Measurements from ENCODE around the gene CKM. TPM values are rescaled to one million over a fixed set of nuclear protein-coding genes. Genes with fewer than 3 reads are reported as not detected.

CKM gene
- total RNA-seq, 4 donors from 2014 or later: 0.66 to 1.4 (median 1.1) TPM; not detected in 1

- peak overlapping the region in 1 of 4 donors; percentile 53 for H3K27ac ChIP-seq (replicated peaks in 1 of 4)
- H3K4me1 ChIP-seq: peaks cover 0 to 11% (median 10%) of the 10 kb centered on the region in 4 donors
- 76% methylated on average over 12 of the region's 12 CpGs for WGBS
- DNase-seq (ENCODE audit: extremely low spot score): no peak
- H3K36me3 ChIP-seq: peaks cover 5 to 96% (median 51%) of the 10 kb centered on the region in 4 donors
- peaks cover 0 to 15% (median 3%) of the 10 kb centered on the region in 4 donors for H3K9me3 ChIP-seq
- no peaks in the 10 kb centered on the region for H3K27me3 ChIP-seq
- TF ChIP-seq EP300 (IDR thresholded peaks at IDR 0.05) (no peak), POLR2AphosphoS5 (IDR thresholded peaks at IDR 0.05) (peak in 1 of 2 donors; percentile 53)
- no peak overlapping the region for H3K4me3 ChIP-seq
- intact Hi-C loops (cut with DNase I): no loop called here
Measured at GRCh38 chr19:45294291-45295029, 28.2 kb downstream of the CKM start.

- Histone ChIP-seq H3K36me3 (peaks cover 8 to 96% (median 50%) of the 10 kb centered on the region in 4 donors), H3K27ac (replicated peaks in 1 of 4) (no peak overlapping the region), H3K27me3 (no peaks in the 10 kb centered on the region), H3K9me3 (peaks cover 0 to 15% (median 3%) of the 10 kb centered on the region in 4 donors), H3K4me1 (peaks cover 0 to 11% (median 10%) of the 10 kb centered on the region in 4 donors), H3K4me3 (no peak overlapping the region)
- DNase-seq (ENCODE audit: extremely low spot score): no peak
- 91% methylated on average over 4 of the region's 4 CpGs for whole genome bisulfite sequencing
- TF ChIP-seq POLR2AphosphoS5 (IDR thresholded peaks at IDR 0.05) (no peak), CTCF (IDR thresholded peaks at IDR 0.05) (no peak), POLR2A (IDR thresholded peaks at IDR 0.05; ENCODE audit: low read depth) (no peak), EP300 (IDR thresholded peaks at IDR 0.05) (no peak)
- intact Hi-C loops (cut with DNase I): no loop called here
Measured at GRCh38 chr19:45293682-45294081, 29.0 kb downstream of the CKM start.

- intact Hi-C loops (cut with DNase I): no loop called here
- Histone ChIP-seq H3K4me1 (peaks cover 0 to 11% (median 10%) of the 10 kb centered on the region in 4 donors), H3K4me3 (no peak overlapping the region)
Measured at GRCh38 chr19:45291834-45292233, 30.8 kb downstream of the CKM start.

GRCh38 chr19:45290381-45290931, 32.2 kb downstream of the CKM start:
- WGBS: 100% methylated on average over 4 of the region's 6 CpGs
- Histone ChIP-seq H3K4me3 (no peak overlapping the region), H3K9me3 (peaks cover 0 to 15% (median 3%) of the 10 kb centered on the region in 4 donors), H3K36me3 (peaks cover 18 to 98% (median 48%) of the 10 kb centered on the region in 4 donors), H3K27me3 (no peaks in the 10 kb centered on the region), H3K4me1 (peaks cover 0 to 11% (median 10%) of the 10 kb centered on the region in 4 donors), H3K27ac (replicated peaks in 1 of 4) (no peak overlapping the region)
- no peak for DNase-seq (ENCODE audit: extremely low spot score)
- no peak for TF ChIP-seq POLR2A (IDR thresholded peaks at IDR 0.05; ENCODE audit: low read depth)
- no peak for TF ChIP-seq EP300 (IDR thresholded peaks at IDR 0.05)
- TF ChIP-seq CTCF (IDR thresholded peaks at IDR 0.05): no peak
- TF ChIP-seq POLR2AphosphoS5 (IDR thresholded peaks at IDR 0.05): no peak
- intact Hi-C loops (cut with DNase I): no loop called here

More at GRCh38 chr19:45291834-45292233, 30.8 kb downstream of the CKM start:
- peaks cover 0 to 15% (median 3%) of the 10 kb centered on the region in 4 donors for H3K9me3 ChIP-seq
- WGBS: 100% methylated on average over 1 of the region's 1 CpG
- H3K27me3 ChIP-seq: no peaks in the 10 kb centered on the region
- TF ChIP-seq POLR2A (IDR thresholded peaks at IDR 0.05; ENCODE audit: low read depth): no peak
- no peak for TF ChIP-seq EP300 (IDR thresholded peaks at IDR 0.05)
- TF ChIP-seq CTCF (IDR thresholded peaks at IDR 0.05): no peak
- TF ChIP-seq POLR2AphosphoS5 (IDR thresholded peaks at IDR 0.05): no peak
- no peak overlapping the region for H3K27ac ChIP-seq (replicated peaks in 1 of 4)
- peaks cover 17 to 97% (median 55%) of the 10 kb centered on the region in 4 donors for H3K36me3 ChIP-seq
- no peak for DNase-seq (ENCODE audit: extremely low spot score)

GRCh38 chr19:45283443-45284033, 39.1 kb downstream of the CKM start:
- DNase-seq (ENCODE audit: extremely low spot score): no peak
- Histone ChIP-seq H3K4me3 (no peak overlapping the region), H3K4me1 (no peaks in the 10 kb centered on the region), H3K36me3 (peaks cover 37 to 92% (median 64%) of the 10 kb centered on the region in 4 donors), H3K9me3 (no peaks in the 10 kb centered on the region), H3K27ac (replicated peaks in 1 of 4) (no peak overlapping the region), H3K27me3 (no peaks in the 10 kb centered on the region)
- intact Hi-C loops (cut with DNase I): no loop called here
- TF ChIP-seq EP300 (IDR thresholded peaks at IDR 0.05): no peak
- no peak for TF ChIP-seq POLR2A (IDR thresholded peaks at IDR 0.05; ENCODE audit: low read depth)
- no peak for TF ChIP-seq POLR2AphosphoS5 (IDR thresholded peaks at IDR 0.05)
- TF ChIP-seq CTCF (IDR thresholded peaks at IDR 0.05): no peak
- WGBS: 76% methylated on average over 7 of the region's 7 CpGs
